GM12878 (cell line): ENCODE results near the gene KLHDC8A. TPM values are rescaled to one million over a fixed set of nuclear protein-coding genes. Genes with fewer than 3 reads are reported as not detected.

Source experiments
- FOXK2 ChIP-seq: fragments of 450-650 bp; IDR thresholded peaks from 2 replicates; pipeline ENCODE4 v1.6.1; 2017; ENCODE audit warnings: mild to moderate bottlenecking, moderate library complexity
- HDAC6 ChIP-seq: fragments of 200-600 bp; sonication (generic); IDR thresholded peaks from one replicate; pipeline ENCODE4 v1.8.0; 2017; ENCODE audit warnings: antibody characterized with exemption; ENCODE audit not compliant: unreplicated experiment
- IKZF2 ChIP-seq, 2 experiments: fragments of 450-650 bp; IDR thresholded peaks; 2 replicates each; pipeline ENCODE4 v1.6.1; 2017; ENCODE audit warnings: mild to moderate bottlenecking in 2 of 2, moderate library complexity in 2 of 2
- KAT2A ChIP-seq: conservative IDR thresholded peaks from 2 replicates; pipeline ENCODE4 v1.6.1; 2011; ENCODE audit warnings: low read depth, low read length; ENCODE audit not compliant: control insufficient read depth
- KDM1A ChIP-seq: fragments of 200-600 bp; sonication (generic); IDR thresholded peaks from 2 replicates; pipeline ENCODE4 v1.6.1; 2016; ENCODE audit warnings: borderline replicate concordance
- NR2C2 ChIP-seq: IDR thresholded peaks from 2 replicates; pipeline ENCODE4 v1.6.1; 2011; ENCODE audit warnings: borderline replicate concordance, low read depth; ENCODE audit not compliant: control insufficient read depth, insufficient read length
- PAX5 ChIP-seq: IDR thresholded peaks from 2 replicates; pipeline ENCODE4 v1.6.1; 2011; ENCODE audit warnings: low read depth, low read length, borderline replicate concordance
- PKNOX1 ChIP-seq: fragments of 450-650 bp; IDR thresholded peaks from 2 replicates; pipeline ENCODE4 v1.6.1; 2016; ENCODE audit warnings: mild to moderate bottlenecking
- SPI1 ChIP-seq: IDR thresholded peaks from 2 replicates; pipeline ENCODE4 v1.6.1; 2011; ENCODE audit warnings: low read depth, mild to moderate bottlenecking, low read length, moderate library complexity, borderline replicate concordance; ENCODE audit not compliant: insufficient read depth
- ZNF384 ChIP-seq: IDR thresholded peaks from 2 replicates; pipeline ENCODE4 v1.6.1; 2012; ENCODE audit warnings: low read depth, mild to moderate bottlenecking, low read length, improper control_type of control experiment, borderline replicate concordance
- ZZZ3 ChIP-seq: IDR thresholded peaks from 2 replicates; pipeline ENCODE4 v1.6.1; 2011; ENCODE audit warnings: low read depth; ENCODE audit not compliant: control insufficient read depth, insufficient read length
- polyA plus RNA-seq, 11 experiments: library from polyadenylated mRNA; depleted of rRNA in 4 of 11; unstranded in 6 of 11; stranded (reverse) in 5 of 11; fragments of >200 nt; fragmentation: Nextera tagmentation in 4 of 11; fragmentation: Illumina TruSeq in 1 of 11; extraction: Ambion mirVana in 4 of 11; extraction: Trizol in 1 of 11; gene quantifications; 1 replicate in 1 of 11; 2 replicates in 10 of 11; pipeline versions ENCODE4 v1.2.1 to v1.2.3, GENCODE V29; 2011 to 2016; ENCODE audit warnings: inconsistent platforms in 2 of 11, missing spikeins in 2 of 11, low read depth in 1 of 11
- total RNA-seq, 4 experiments: library from RNA; depleted of rRNA in 3 of 4; stranded (reverse); fragments of >200 nt in 3 of 4; fragmentation: Illumina TruSeq in 1 of 4; extraction: Trizol in 1 of 4; gene quantifications; 2 replicates each; pipeline versions ENCODE4 v1.2.1 to v1.2.3, GENCODE V29; 2013 to 2021
- TF ChIP-seq, protein P1 (sequence below): fragments of 450-650 bp; IDR thresholded peaks from 2 replicates; pipeline ENCODE4 v1.6.1; 2018; ENCODE audit warnings: borderline replicate concordance, mild to moderate bottlenecking; ENCODE audit not compliant: partially characterized antibody
- TF ChIP-seq, protein P2 (sequence below): IDR thresholded peaks from 2 replicates; pipeline ENCODE4 v1.6.1; 2012; ENCODE audit warnings: low read depth, low read length, improper control_type of control experiment
- TF ChIP-seq, protein P3 (sequence below): IDR thresholded peaks from 2 replicates; pipeline ENCODE4 v1.6.1; 2012; ENCODE audit warnings: low read depth, low read length, improper control_type of control experiment
- TF ChIP-seq, protein P4 (sequence below): fragments of 450-650 bp; IDR thresholded peaks from 2 replicates; pipeline ENCODE4 v1.6.1; 2017; ENCODE audit warnings: borderline replicate concordance
- TF ChIP-seq, protein P5 (sequence below): fragments of 450-650 bp; formaldehyde crosslinking; IDR thresholded peaks from 2 replicates; pipeline ENCODE4 v1.4.0; 2020; ENCODE audit warnings: mild to moderate bottlenecking, moderate library complexity
- TF ChIP-seq, protein P6 (sequence below): IDR thresholded peaks from 2 replicates; pipeline ENCODE4 v1.6.1; 2011; ENCODE audit warnings: mild to moderate bottlenecking, low read depth, low read length, moderate library complexity; ENCODE audit not compliant: insufficient replicate concordance

KLHDC8A gene
- total and polyA plus RNA-seq, 10 of the 15 experiments (the other 5 are each of a cell fraction or from before 2014, with no cell fraction given), result not detected

- TF ChIP-seq, protein P1, sequence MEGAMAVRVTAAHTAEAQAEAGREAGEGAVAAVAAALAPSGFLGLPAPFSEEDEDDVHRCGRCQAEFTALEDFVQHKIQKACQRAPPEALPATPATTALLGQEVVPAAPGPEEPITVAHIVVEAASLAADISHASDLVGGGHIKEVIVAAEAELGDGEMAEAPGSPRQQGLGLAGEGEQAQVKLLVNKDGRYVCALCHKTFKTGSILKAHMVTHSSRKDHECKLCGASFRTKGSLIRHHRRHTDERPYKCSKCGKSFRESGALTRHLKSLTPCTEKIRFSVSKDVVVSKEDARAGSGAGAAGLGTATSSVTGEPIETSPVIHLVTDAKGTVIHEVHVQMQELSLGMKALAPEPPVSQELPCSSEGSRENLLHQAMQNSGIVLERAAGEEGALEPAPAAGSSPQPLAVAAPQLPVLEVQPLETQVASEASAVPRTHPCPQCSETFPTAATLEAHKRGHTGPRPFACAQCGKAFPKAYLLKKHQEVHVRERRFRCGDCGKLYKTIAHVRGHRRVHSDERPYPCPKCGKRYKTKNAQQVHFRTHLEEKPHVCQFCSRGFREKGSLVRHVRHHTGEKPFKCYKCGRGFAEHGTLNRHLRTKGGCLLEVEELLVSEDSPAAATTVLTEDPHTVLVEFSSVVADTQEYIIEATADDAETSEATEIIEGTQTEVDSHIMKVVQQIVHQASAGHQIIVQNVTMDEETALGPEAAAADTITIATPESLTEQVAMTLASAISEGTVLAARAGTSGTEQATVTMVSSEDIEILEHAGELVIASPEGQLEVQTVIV, result no peak
- TF ChIP-seq FOXK2 (no peak), HDAC6 (no peak), NR2C2 (no peak), ZZZ3 (no peak), KDM1A (no peak), ZNF384 (no peak), KAT2A (no peak), PKNOX1 (no peak), SPI1 (no peak), PAX5 (no peak), IKZF2 (IDR thresholded peaks at IDR 0.05) (peak; percentile 76 to 84)
- TF ChIP-seq, protein P2, sequence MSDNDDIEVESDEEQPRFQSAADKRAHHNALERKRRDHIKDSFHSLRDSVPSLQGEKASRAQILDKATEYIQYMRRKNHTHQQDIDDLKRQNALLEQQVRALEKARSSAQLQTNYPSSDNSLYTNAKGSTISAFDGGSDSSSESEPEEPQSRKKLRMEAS, result no peak
- TF ChIP-seq, protein P3, sequence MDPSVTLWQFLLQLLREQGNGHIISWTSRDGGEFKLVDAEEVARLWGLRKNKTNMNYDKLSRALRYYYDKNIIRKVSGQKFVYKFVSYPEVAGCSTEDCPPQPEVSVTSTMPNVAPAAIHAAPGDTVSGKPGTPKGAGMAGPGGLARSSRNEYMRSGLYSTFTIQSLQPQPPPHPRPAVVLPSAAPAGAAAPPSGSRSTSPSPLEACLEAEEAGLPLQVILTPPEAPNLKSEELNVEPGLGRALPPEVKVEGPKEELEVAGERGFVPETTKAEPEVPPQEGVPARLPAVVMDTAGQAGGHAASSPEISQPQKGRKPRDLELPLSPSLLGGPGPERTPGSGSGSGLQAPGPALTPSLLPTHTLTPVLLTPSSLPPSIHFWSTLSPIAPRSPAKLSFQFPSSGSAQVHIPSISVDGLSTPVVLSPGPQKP, result no peak
- TF ChIP-seq, protein P4, sequence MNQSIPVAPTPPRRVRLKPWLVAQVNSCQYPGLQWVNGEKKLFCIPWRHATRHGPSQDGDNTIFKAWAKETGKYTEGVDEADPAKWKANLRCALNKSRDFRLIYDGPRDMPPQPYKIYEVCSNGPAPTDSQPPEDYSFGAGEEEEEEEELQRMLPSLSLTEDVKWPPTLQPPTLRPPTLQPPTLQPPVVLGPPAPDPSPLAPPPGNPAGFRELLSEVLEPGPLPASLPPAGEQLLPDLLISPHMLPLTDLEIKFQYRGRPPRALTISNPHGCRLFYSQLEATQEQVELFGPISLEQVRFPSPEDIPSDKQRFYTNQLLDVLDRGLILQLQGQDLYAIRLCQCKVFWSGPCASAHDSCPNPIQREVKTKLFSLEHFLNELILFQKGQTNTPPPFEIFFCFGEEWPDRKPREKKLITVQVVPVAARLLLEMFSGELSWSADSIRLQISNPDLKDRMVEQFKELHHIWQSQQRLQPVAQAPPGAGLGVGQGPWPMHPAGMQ, result no peak
- TF ChIP-seq, protein P5, sequence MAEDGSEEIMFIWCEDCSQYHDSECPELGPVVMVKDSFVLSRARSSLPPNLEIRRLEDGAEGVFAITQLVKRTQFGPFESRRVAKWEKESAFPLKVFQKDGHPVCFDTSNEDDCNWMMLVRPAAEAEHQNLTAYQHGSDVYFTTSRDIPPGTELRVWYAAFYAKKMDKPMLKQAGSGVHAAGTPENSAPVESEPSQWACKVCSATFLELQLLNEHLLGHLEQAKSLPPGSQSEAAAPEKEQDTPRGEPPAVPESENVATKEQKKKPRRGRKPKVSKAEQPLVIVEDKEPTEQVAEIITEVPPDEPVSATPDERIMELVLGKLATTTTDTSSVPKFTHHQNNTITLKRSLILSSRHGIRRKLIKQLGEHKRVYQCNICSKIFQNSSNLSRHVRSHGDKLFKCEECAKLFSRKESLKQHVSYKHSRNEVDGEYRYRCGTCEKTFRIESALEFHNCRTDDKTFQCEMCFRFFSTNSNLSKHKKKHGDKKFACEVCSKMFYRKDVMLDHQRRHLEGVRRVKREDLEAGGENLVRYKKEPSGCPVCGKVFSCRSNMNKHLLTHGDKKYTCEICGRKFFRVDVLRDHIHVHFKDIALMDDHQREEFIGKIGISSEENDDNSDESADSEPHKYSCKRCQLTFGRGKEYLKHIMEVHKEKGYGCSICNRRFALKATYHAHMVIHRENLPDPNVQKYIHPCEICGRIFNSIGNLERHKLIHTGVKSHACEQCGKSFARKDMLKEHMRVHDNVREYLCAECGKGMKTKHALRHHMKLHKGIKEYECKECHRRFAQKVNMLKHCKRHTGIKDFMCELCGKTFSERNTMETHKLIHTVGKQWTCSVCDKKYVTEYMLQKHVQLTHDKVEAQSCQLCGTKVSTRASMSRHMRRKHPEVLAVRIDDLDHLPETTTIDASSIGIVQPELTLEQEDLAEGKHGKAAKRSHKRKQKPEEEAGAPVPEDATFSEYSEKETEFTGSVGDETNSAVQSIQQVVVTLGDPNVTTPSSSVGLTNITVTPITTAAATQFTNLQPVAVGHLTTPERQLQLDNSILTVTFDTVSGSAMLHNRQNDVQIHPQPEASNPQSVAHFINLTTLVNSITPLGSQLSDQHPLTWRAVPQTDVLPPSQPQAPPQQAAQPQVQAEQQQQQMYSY (CRISPR knock-in tag), result no peak
- TF ChIP-seq, protein P6, sequence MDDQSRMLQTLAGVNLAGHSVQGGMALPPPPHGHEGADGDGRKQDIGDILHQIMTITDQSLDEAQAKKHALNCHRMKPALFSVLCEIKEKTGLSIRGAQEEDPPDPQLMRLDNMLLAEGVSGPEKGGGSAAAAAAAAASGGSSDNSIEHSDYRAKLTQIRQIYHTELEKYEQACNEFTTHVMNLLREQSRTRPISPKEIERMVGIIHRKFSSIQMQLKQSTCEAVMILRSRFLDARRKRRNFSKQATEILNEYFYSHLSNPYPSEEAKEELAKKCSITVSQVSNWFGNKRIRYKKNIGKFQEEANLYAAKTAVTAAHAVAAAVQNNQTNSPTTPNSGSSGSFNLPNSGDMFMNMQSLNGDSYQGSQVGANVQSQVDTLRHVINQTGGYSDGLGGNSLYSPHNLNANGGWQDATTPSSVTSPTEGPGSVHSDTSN, result no peak
Observed at GRCh38 chr1:205325334-205325884, 31.3 kb downstream of the KLHDC8A start (continued).
